Esophagus squamous epithelium (tissue), 5 donors: ENCODE measurements around the gene FOXP1. TPM values are rescaled to one million over a fixed set of nuclear protein-coding genes. Genes with fewer than 3 reads are reported as not detected.
"Not testable (repeated sequence)": the region's sequence is repeated elsewhere in the genome, so short reads cannot be mapped to it uniquely, and the experiment has no call there.

Experiments used
- DNase-seq: peaks from one replicate; lab custom pipeline; 2025; lab: John Stamatoyannopoulos, UW
- H3K27ac ChIP-seq, 4 donors: fragments of 200-600 bp; sonication (generic); one replicate each; pipeline ENCODE4 v1.5.1; 2016 to 2019; ENCODE audit warnings: mild to moderate bottlenecking in 1 of 4
- H3K27me3 ChIP-seq, 4 donors: fragments of 200-600 bp; sonication (generic); 1 replicate in 3 of 4; 2 replicates in 1 of 4; pipeline versions ENCODE4 v1.5.1 to v1.6.0; 2017 to 2021; ENCODE audit warnings: antibody characterized with exemption in 1 of 4
- H3K36me3 ChIP-seq, 3 donors: fragments of 200-600 bp; sonication (generic); one replicate each; pipeline ENCODE4 v1.5.1; 2016 to 2019
- H3K4me1 ChIP-seq, 3 donors: fragments of 200-600 bp; sonication (generic); one replicate each; pipeline ENCODE4 v1.5.1; 2017 to 2019
- H3K4me3 ChIP-seq, 4 donors: fragments of 200-600 bp; sonication (generic); 1 replicate in 3 of 4; 2 replicates in 1 of 4; pipeline ENCODE4 v1.5.1; 2016 to 2019; ENCODE audit warnings: mild to moderate bottlenecking in 2 of 4, moderate library complexity in 1 of 4
- H3K9me3 ChIP-seq, 3 donors: fragments of 200-600 bp; sonication (generic); one replicate each; pipeline ENCODE4 v1.5.1; 2016 to 2019
- POLR2A ChIP-seq, 4 donors: fragments of 450-650 bp; IDR thresholded peaks; one replicate each; pipeline ENCODE4 v1.6.1; 2017; ENCODE audit warnings: antibody characterized with exemption in 4 of 4, mild to moderate bottlenecking in 4 of 4, moderate library complexity in 3 of 4
- WGBS, 2 donors: methylation state at CpG; one replicate each; pipeline ENCODE4 v1.1.5; 2018; 5-methylcytosine and 5-hydroxymethylcytosine counted together
- intact Hi-C: fragments of 100-400 bp; cut with DNase I; formaldehyde crosslinking; loops from one replicate; pipeline ENCODE4 v1.15.0; 2022
- total RNA-seq, 4 donors: library from RNA; depleted of rRNA; stranded (reverse); fragments of >200 nt; gene quantifications; one replicate each; pipeline ENCODE4 v1.1.0, GENCODE V29; 2016
- TF ChIP-seq, protein P1 (sequence below), 6 experiments: fragments of 450-650 bp in 4 of 6; fragments of 200-600 bp in 2 of 6; sonication (generic) in 2 of 6; IDR thresholded peaks; one replicate each; pipeline ENCODE4 v1.5.1; 2016 to 2019; ENCODE audit warnings: antibody characterized with exemption in 6 of 6, mild to moderate bottlenecking in 4 of 6, moderate library complexity in 4 of 6
- donor health status: DM: yes; HTN: yes; CAD: no.

Gene FOXP1
- total RNA-seq, 4 donors from 2014 or later, result 49.1 to 124 (median 61.1) TPM

DNA sequence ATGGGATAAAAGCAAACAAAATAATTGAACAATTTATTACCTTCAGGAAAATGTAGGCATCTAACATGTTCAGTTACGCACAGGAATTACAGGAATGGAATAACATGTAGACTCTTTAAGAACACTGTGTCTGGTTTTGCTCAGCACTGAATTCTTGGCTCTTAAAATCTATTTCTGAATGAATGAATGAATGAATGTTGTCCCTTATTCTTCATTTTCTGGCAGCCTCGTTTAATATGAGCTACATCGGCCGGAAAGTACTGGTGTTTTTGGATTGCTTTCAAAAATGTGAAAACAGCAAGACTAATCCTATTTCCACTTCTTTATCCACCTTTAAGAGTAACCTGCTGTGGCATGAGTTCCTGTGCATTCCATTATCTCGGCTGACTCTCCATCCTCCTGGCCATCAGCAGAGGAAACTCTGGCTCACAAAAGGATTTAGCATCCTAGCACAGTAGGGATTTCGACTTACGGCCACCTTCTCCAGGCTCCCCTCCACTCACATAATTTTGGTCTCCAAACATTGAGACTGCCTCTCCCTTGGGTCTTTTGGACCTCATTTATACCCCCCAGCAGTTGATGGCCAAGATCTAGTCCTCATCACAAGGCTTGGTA is 145.3 kb downstream of the FOXP1 start:
- no peak for DNase-seq
- Histone ChIP-seq H3K9me3 (no peaks in the 10 kb centered on the region), H3K36me3 (peaks cover 0 to 5% (median 0%) of the 10 kb centered on the region in 3 donors), H3K27me3 (no peaks in the 10 kb centered on the region), H3K4me1 (peaks cover 39 to 83% (median 62%) of the 10 kb centered on the region in 3 donors), H3K27ac (peak overlapping the region in 2 of 4 donors; percentile 53 to 89), H3K4me3 (no peak overlapping the region)
- TF ChIP-seq, protein P1, sequence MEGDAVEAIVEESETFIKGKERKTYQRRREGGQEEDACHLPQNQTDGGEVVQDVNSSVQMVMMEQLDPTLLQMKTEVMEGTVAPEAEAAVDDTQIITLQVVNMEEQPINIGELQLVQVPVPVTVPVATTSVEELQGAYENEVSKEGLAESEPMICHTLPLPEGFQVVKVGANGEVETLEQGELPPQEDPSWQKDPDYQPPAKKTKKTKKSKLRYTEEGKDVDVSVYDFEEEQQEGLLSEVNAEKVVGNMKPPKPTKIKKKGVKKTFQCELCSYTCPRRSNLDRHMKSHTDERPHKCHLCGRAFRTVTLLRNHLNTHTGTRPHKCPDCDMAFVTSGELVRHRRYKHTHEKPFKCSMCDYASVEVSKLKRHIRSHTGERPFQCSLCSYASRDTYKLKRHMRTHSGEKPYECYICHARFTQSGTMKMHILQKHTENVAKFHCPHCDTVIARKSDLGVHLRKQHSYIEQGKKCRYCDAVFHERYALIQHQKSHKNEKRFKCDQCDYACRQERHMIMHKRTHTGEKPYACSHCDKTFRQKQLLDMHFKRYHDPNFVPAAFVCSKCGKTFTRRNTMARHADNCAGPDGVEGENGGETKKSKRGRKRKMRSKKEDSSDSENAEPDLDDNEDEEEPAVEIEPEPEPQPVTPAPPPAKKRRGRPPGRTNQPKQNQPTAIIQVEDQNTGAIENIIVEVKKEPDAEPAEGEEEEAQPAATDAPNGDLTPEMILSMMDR (IDR thresholded peaks at IDR 0.05), result no peak
- TF ChIP-seq POLR2A (IDR thresholded peaks at IDR 0.05), result no peak
- intact Hi-C loops, result no loop called here
- WGBS, 2 donors, result 39 to 46% methylated on average over 7 of the region's 7 CpGs

DNA sequence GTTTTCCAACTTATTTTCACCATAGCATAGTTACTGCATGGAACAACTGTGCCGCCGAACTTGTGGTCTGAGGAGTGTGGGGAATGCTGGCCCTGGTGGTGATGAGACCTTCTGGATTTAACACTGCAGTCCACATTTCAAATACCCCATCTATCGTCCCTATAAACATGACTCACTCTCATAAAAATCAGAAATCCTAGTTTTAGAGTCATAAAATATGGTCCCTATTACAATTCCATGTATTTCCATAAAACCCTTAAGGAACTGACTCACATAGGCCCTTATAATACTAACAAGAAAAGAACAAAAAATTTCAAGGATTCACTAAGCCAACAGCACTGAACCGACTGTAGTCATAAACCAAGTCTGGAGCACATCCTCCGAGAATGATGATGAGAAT is 147.2 kb downstream of the FOXP1 start:
- DNase-seq, result no peak
- TF ChIP-seq POLR2A (IDR thresholded peaks at IDR 0.05), result no peak
- TF ChIP-seq, protein P1 (IDR thresholded peaks at IDR 0.05), result no peak
- Histone ChIP-seq H3K27me3 (no peaks in the 10 kb centered on the region), H3K9me3 (no peaks in the 10 kb centered on the region), H3K27ac (peak overlapping the region in 1 of 4 donors; percentile 89), H3K4me3 (no peak overlapping the region), H3K4me1 (peaks cover 29 to 83% (median 58%) of the 10 kb centered on the region in 3 donors), H3K36me3 (peaks cover 0 to 5% (median 0%) of the 10 kb centered on the region in 3 donors)
- 68% methylated on average over 5 of the region's 5 CpGs for WGBS, 2 donors
- intact Hi-C loops, result no loop called here

DNA sequence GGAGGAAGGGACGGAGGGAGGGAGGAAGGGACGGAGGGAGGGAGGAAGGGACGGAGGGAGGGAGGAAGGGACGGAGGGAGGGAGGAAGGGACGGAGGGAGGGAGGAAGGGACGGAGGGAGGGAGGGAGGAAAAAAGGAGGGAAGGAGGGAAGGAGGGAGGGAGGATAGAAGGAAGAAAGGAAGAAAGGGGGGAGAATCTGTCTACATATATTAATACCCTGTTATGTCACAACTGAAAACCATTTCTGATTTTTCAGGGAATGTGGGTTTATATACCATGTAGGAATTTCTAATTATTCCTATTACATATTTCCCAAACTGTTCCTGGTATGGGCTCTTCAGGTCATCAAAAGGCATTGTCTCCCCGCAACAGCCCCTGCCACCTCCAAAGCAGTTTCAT is 147.7 kb downstream of the FOXP1 start:
- H3K27ac ChIP-seq, result peak overlapping the region in 1 of 4 donors; percentile 89
- H3K36me3 ChIP-seq, H3K27me3 ChIP-seq, DNase-seq, intact Hi-C loops, H3K9me3 ChIP-seq, H3K4me3 ChIP-seq: not testable (repeated sequence)
- WGBS, 2 donors, result 70 to 100% methylated on average over 5 of the region's 7 CpGs
- peaks cover 29 to 83% (median 58%) of the 10 kb centered on the region in 3 donors for H3K4me1 ChIP-seq

DNA sequence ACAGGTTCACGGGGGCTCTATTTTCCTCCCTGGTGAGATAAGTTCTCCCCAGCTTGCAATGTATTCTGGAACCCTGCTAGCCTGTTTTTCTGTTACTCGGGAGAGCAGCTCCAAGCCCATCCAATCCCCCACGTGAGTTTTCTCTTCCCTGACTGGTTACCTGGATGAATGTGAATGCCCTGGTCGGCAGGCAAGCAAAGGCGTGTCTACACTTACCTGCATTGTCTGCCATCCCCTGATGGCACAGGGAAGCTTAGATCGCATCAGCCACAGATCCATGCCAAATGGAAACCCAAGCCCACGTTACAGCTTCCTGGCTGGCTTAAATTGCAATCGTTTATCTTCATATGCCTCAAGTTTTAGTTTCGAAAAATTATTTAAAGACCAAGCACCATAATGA is 149.9 kb downstream of the FOXP1 start:
- H3K27me3 ChIP-seq, result no peaks in the 10 kb centered on the region
- H3K36me3 ChIP-seq, result peaks cover 0 to 5% (median 0%) of the 10 kb centered on the region in 3 donors
- intact Hi-C loops, result no loop called here
- no peak overlapping the region for H3K4me3 ChIP-seq
- no peak for TF ChIP-seq POLR2A (IDR thresholded peaks at IDR 0.05)
- TF ChIP-seq, protein P1 (IDR thresholded peaks at IDR 0.05), result no peak
- peaks cover 24 to 81% (median 44%) of the 10 kb centered on the region in 3 donors for H3K4me1 ChIP-seq
- H3K27ac ChIP-seq, result peak overlapping the region in 3 of 4 donors; percentile 12 to 61 (median 49)
- H3K9me3 ChIP-seq, result no peaks in the 10 kb centered on the region
- 11 to 29% methylated on average over 9 of the region's 9 CpGs for WGBS, 2 donors
- DNase-seq, result no peak

DNA sequence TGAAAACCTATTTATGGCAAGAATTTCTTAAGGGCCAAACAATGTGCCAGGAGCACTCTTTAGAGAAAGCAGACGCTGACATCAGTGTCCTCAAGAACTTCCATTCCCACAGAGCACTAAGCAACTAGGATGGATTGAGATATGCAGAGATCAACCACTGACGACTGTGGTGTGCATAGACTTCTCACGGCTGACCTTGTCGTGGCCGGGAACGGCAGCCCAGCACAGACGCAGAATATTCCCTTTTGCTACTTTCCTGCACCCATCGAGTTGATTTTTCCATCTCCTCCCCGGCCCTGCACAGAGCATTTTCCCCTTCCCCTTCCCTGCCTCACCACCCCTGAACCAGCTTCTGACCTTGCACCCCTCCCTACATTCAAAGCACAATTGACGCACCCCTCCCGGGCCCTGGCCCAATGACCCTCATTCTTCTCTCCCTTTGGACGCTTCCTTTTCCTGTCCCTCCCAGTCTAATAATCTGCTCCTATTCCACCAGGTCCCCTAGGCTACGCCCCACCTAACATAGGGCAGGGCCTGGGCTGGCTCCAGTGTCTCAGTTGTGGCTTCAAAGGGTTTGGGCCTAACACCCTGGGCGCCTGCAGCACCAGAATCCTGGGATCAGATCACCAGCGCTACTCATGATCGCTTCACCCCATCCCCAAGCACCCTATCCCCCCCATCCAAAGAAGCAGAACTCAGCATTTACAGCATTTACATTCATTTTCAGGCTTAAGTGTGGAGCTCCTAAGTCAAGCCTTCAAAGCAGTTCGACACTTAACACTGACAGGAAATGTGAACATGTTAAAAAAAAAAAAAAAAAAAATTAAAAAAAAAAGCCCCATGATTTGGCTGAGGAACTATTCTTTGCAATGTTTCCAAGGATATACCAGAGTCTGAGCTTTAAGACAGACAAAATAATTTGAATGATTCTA is 151.2 kb downstream of the FOXP1 start:
- Histone ChIP-seq H3K9me3 (no peaks in the 10 kb centered on the region), H3K27me3 (no peaks in the 10 kb centered on the region), H3K4me3 (no peak overlapping the region), H3K36me3 (peaks cover 0 to 4% (median 0%) of the 10 kb centered on the region in 3 donors), H3K27ac (peak overlapping the region; percentile 19 to 61 (median 52)), H3K4me1 (peaks cover 30 to 81% (median 38%) of the 10 kb centered on the region in 3 donors)
- intact Hi-C loops, result no loop called here
- TF ChIP-seq POLR2A (IDR thresholded peaks at IDR 0.05), result no peak
- TF ChIP-seq, protein P1 (IDR thresholded peaks at IDR 0.05), result no peak
- no peak for DNase-seq
- 62 to 63% methylated on average over 15 to 17 of the region's 17 CpGs for WGBS, 2 donors
